Liver (tissue), 9 donors: ENCODE results near the gene LTBP2. TPM values are rescaled to one million over a fixed set of nuclear protein-coding genes. Genes with fewer than 3 reads are reported as not detected.

Source experiments
- DNase-seq: peaks from one replicate; pipeline ENCODE4 v3.0.0-alpha.2; 2017; ENCODE audit warnings: low spot score
- H3K27ac ChIP-seq, 2 donors: one replicate each; pipeline ENCODE4 v1.7.0; 2013; ENCODE audit warnings: inconsistent platforms in 2 of 2, low read length in 2 of 2, control low read depth in 1 of 2, low read depth in 1 of 2, mild to moderate bottlenecking in 1 of 2
- H3K27me3 ChIP-seq, 4 donors: one replicate each; pipeline versions ENCODE4 v1.6.1 to v1.7.0; 2013; ENCODE audit warnings: low read length in 3 of 4, inconsistent platforms in 1 of 4, mild to moderate bottlenecking in 1 of 4, moderate library complexity in 1 of 4; ENCODE audit not compliant: control insufficient read depth in 4 of 4, insufficient read depth in 4 of 4
- H3K36me3 ChIP-seq, 4 donors: one replicate each; pipeline versions ENCODE4 v1.6.1 to v1.7.0; 2013; ENCODE audit warnings: low read length in 3 of 4, mild to moderate bottlenecking in 3 of 4, low read depth in 1 of 4, moderate library complexity in 1 of 4; ENCODE audit not compliant: control insufficient read depth in 4 of 4, insufficient read depth in 3 of 4
- H3K4me1 ChIP-seq, 4 donors: one replicate each; pipeline versions ENCODE4 v1.6.1 to v1.7.0; 2013; ENCODE audit warnings: low read length in 3 of 4, mild to moderate bottlenecking in 3 of 4, moderate library complexity in 1 of 4; ENCODE audit not compliant: control insufficient read depth in 4 of 4, insufficient read depth in 4 of 4
- H3K4me3 ChIP-seq, 3 donors: one replicate each; pipeline versions ENCODE4 v1.6.1 to v1.7.0; 2013; ENCODE audit warnings: low read length in 3 of 3, control low read depth in 1 of 3, low read depth in 1 of 3, mild to moderate bottlenecking in 1 of 3
- H3K9ac ChIP-seq, 2 donors: one replicate each; pipeline ENCODE4 v1.7.0; 2013; ENCODE audit warnings: low read length in 2 of 2, mild to moderate bottlenecking in 2 of 2, moderate library complexity in 2 of 2, control low read depth in 1 of 2, low read depth in 1 of 2
- H3K9me3 ChIP-seq, 4 donors: one replicate each; pipeline versions ENCODE4 v1.6.1 to v1.7.0; 2013; ENCODE audit warnings: low read length in 3 of 4; ENCODE audit not compliant: control insufficient read depth in 4 of 4
- ATF3 ChIP-seq: IDR thresholded peaks from 2 replicates; pipeline ENCODE4 v1.6.1; 2016; ENCODE audit warnings: antibody characterized with exemption
- EGR1 ChIP-seq, 2 donors: IDR thresholded peaks; 2 replicates each; pipeline ENCODE4 v1.6.1; 2016 to 2018; ENCODE audit warnings: antibody characterized with exemption in 2 of 2, low read depth in 2 of 2
- FOXA1 ChIP-seq: IDR thresholded peaks from 2 replicates; pipeline ENCODE4 v1.6.1; 2016; ENCODE audit warnings: antibody characterized with exemption
- FOXA2 ChIP-seq: IDR thresholded peaks from 2 replicates; pipeline ENCODE4 v1.6.1; 2016; ENCODE audit warnings: antibody characterized with exemption
- HNF4A ChIP-seq, 2 donors: conservative IDR thresholded peaks; 2 replicates each; pipeline ENCODE4 v1.6.1; 2016; ENCODE audit warnings: antibody characterized with exemption in 2 of 2, mild to moderate bottlenecking in 2 of 2
- JUND ChIP-seq, 2 donors: IDR thresholded peaks; 2 replicates each; pipeline ENCODE4 v1.6.1; 2016; ENCODE audit warnings: antibody characterized with exemption in 2 of 2
- NR2F2 ChIP-seq: IDR thresholded peaks from 2 replicates; pipeline ENCODE4 v1.6.1; 2016; ENCODE audit warnings: antibody characterized with exemption
- RAD21 ChIP-seq, 2 donors: IDR thresholded peaks; 2 replicates each; pipeline ENCODE4 v1.6.1; 2016; ENCODE audit warnings: antibody characterized with exemption in 2 of 2, mild to moderate bottlenecking in 2 of 2
- SP1 ChIP-seq: IDR thresholded peaks from 2 replicates; pipeline ENCODE4 v1.6.1; 2018; ENCODE audit warnings: antibody characterized with exemption, mild to moderate bottlenecking
- TAF1 ChIP-seq: conservative IDR thresholded peaks from 2 replicates; pipeline ENCODE4 v1.6.1; 2016; ENCODE audit warnings: antibody characterized with exemption, mild to moderate bottlenecking
- ZBTB33 ChIP-seq: IDR thresholded peaks from 2 replicates; pipeline ENCODE4 v1.6.1; 2016; ENCODE audit warnings: antibody characterized with exemption
- WGBS: extraction: QIAGEN DNeasy Blood & Tissue Kit; methylation state at CpG from one replicate; pipeline ENCODE4 v1.1.7; 2013; 5-methylcytosine and 5-hydroxymethylcytosine counted together
- polyA plus RNA-seq, 2 donors: library from polyadenylated mRNA; stranded (reverse) in 1 of 2; unstranded in 1 of 2; fragments of 200-250 nt in 1 of 2; fragments of >200 nt in 1 of 2; fragmentation: Nextera tagmentation in 1 of 2; extraction: Ambion mirVana in 1 of 2; gene quantifications; one replicate each; pipeline versions ENCODE4 v1.2.1 to v1.2.3, GENCODE V29; 2013 to 2015
- total RNA-seq, 2 donors: library from RNA; depleted of rRNA; stranded (reverse); fragments of >200 nt; gene quantifications; one replicate each; pipeline ENCODE4 v1.2.3, GENCODE V29; 2014
- TF ChIP-seq, protein P1 (sequence below): fragments of 150-350 bp; IDR thresholded peaks from 2 replicates; pipeline ENCODE4 v1.5.1; 2017; ENCODE audit warnings: improper control_type of control experiment, low read depth, low read length; ENCODE audit not compliant: missing input control
- TF ChIP-seq, protein P2 (sequence below): IDR thresholded peaks from 2 replicates; pipeline ENCODE4 v1.6.1; 2016; ENCODE audit warnings: antibody characterized with exemption, mild to moderate bottlenecking
- TF ChIP-seq, protein P3 (sequence below): IDR thresholded peaks from 2 replicates; pipeline ENCODE4 v1.6.1; 2016; ENCODE audit warnings: antibody characterized with exemption
- donor health status: healthy.
- donor health status: healthy.
- donor health status: healthy.
- donor health status: healthy.
- donor health status: healthy.

The LTBP2 gene
- total and polyA plus RNA-seq, 4 donors, result 0.24 to 1.3 (median 0.89) TPM

DNA sequence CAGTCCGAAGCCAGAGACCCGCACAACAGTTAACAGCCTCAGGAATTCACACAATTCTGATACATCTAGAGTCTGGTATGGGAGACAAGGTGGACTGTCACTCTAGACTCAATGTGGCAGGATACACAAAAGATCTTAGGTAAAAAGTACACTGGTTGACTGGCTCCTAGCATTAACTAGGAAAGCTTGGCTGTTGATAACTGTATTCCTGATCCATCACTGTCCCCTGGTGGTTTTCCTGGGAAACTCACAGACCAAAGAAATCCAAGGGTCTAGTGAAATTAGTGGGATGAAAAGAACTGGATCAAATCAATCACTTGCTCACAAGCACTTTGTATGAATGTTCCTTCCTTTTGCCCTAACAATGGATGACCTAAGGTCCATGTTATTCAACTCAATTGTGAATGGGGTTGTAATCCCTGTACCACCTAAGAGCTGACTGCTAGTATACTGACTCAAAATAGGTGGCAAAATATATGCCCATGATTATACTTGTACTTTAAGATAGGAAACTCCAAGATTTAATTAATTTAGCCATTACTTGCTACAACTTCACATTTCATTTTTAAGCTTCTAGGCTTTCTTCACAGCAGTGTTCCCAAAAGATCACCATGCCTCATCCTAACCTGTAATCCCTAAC, 132.9 kb downstream of the LTBP2 start:
- no peak overlapping the region for H3K9ac ChIP-seq
- H3K27ac ChIP-seq, result no peak overlapping the region
- H3K9me3 ChIP-seq, result no peaks in the 10 kb centered on the region
- no peak for DNase-seq
- TF ChIP-seq ZBTB33, result no peak
- TF ChIP-seq, protein P1, sequence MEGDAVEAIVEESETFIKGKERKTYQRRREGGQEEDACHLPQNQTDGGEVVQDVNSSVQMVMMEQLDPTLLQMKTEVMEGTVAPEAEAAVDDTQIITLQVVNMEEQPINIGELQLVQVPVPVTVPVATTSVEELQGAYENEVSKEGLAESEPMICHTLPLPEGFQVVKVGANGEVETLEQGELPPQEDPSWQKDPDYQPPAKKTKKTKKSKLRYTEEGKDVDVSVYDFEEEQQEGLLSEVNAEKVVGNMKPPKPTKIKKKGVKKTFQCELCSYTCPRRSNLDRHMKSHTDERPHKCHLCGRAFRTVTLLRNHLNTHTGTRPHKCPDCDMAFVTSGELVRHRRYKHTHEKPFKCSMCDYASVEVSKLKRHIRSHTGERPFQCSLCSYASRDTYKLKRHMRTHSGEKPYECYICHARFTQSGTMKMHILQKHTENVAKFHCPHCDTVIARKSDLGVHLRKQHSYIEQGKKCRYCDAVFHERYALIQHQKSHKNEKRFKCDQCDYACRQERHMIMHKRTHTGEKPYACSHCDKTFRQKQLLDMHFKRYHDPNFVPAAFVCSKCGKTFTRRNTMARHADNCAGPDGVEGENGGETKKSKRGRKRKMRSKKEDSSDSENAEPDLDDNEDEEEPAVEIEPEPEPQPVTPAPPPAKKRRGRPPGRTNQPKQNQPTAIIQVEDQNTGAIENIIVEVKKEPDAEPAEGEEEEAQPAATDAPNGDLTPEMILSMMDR, result peak; percentile 70
- no peak for TF ChIP-seq FOXA1
- peak; percentile 89 to 91 for TF ChIP-seq RAD21 (IDR thresholded peaks at IDR 0.05)
- 97% methylated on average over 2 of the region's 2 CpGs for WGBS
- no peaks in the 10 kb centered on the region for H3K4me1 ChIP-seq
- no peaks in the 10 kb centered on the region for H3K27me3 ChIP-seq
- peaks cover 7 to 32% (median 19%) of the 10 kb centered on the region in 4 donors for H3K36me3 ChIP-seq
- H3K4me3 ChIP-seq, result no peak overlapping the region

DNA sequence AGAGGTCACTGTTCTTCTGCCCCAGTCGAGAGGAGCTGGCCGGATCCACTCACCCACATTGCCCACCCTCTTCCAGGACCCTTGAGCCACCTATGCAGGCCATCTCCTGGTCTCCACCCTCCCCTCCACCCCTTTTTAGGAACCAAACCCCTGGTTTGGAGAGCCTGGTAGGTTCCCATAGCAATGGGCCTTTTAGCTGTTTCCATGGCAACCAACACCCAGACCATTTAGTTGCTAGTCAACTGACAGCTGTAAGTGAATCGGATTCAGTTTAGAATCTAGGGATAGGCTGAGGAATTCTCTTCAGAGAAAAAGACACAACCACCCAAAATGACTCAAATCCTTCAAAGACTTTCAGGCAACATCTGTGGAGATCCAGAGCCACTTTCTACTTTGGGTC, 135.4 kb downstream of the LTBP2 start:
- no peak for DNase-seq
- no peak overlapping the region for H3K4me3 ChIP-seq
- no peak overlapping the region for H3K27ac ChIP-seq
- H3K36me3 ChIP-seq, result peaks cover 7 to 27% (median 16%) of the 10 kb centered on the region in 4 donors
- no peaks in the 10 kb centered on the region for H3K27me3 ChIP-seq
- H3K9ac ChIP-seq, result no peak overlapping the region
- no peaks in the 10 kb centered on the region for H3K9me3 ChIP-seq
- TF ChIP-seq NR2F2 (no peak), ATF3 (no peak), SP1 (no peak), RAD21 (IDR thresholded peaks at IDR 0.05) (no peak), FOXA1 (no peak), JUND (IDR thresholded peaks at IDR 0.05) (no peak), ZBTB33 (no peak), EGR1 (IDR thresholded peaks at IDR 0.05; ENCODE audit: low read depth in 2 of 2) (no peak), TAF1 (no peak), HNF4A (conservative IDR thresholded peaks at IDR 0.05) (no peak), FOXA2 (no peak)
- TF ChIP-seq, protein P1, result no peak
- TF ChIP-seq, protein P2, sequence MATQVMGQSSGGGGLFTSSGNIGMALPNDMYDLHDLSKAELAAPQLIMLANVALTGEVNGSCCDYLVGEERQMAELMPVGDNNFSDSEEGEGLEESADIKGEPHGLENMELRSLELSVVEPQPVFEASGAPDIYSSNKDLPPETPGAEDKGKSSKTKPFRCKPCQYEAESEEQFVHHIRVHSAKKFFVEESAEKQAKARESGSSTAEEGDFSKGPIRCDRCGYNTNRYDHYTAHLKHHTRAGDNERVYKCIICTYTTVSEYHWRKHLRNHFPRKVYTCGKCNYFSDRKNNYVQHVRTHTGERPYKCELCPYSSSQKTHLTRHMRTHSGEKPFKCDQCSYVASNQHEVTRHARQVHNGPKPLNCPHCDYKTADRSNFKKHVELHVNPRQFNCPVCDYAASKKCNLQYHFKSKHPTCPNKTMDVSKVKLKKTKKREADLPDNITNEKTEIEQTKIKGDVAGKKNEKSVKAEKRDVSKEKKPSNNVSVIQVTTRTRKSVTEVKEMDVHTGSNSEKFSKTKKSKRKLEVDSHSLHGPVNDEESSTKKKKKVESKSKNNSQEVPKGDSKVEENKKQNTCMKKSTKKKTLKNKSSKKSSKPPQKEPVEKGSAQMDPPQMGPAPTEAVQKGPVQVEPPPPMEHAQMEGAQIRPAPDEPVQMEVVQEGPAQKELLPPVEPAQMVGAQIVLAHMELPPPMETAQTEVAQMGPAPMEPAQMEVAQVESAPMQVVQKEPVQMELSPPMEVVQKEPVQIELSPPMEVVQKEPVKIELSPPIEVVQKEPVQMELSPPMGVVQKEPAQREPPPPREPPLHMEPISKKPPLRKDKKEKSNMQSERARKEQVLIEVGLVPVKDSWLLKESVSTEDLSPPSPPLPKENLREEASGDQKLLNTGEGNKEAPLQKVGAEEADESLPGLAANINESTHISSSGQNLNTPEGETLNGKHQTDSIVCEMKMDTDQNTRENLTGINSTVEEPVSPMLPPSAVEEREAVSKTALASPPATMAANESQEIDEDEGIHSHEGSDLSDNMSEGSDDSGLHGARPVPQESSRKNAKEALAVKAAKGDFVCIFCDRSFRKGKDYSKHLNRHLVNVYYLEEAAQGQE, result no peak
- TF ChIP-seq, protein P3, sequence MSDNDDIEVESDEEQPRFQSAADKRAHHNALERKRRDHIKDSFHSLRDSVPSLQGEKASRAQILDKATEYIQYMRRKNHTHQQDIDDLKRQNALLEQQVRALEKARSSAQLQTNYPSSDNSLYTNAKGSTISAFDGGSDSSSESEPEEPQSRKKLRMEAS, result no peak
- no peaks in the 10 kb centered on the region for H3K4me1 ChIP-seq
- WGBS, result 96% methylated on average over 3 of the region's 3 CpGs
